Measurements from ENCODE around the gene NR2F2.

DNA sequence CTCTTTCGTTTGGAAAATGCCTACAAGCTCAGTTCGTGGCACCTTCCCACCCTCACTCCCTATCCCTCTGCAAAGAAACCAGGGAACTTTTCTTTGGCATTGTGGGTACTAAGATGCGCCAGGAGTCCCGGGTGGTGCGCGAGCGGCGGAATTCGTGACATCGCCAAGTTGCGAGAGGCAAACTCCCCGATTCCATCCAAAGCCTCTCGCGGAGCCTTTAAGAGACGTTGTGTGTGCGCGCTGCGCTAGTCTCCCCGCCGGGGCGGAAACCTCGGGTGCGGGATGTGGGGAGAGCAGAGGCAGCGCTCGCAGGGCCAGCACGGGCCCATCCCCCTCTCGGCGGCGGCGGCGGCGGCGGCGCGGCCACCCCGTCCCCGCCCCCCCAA, 443 bp upstream of the NR2F2 start:
- TF ChIP-seq, protein P1, sequence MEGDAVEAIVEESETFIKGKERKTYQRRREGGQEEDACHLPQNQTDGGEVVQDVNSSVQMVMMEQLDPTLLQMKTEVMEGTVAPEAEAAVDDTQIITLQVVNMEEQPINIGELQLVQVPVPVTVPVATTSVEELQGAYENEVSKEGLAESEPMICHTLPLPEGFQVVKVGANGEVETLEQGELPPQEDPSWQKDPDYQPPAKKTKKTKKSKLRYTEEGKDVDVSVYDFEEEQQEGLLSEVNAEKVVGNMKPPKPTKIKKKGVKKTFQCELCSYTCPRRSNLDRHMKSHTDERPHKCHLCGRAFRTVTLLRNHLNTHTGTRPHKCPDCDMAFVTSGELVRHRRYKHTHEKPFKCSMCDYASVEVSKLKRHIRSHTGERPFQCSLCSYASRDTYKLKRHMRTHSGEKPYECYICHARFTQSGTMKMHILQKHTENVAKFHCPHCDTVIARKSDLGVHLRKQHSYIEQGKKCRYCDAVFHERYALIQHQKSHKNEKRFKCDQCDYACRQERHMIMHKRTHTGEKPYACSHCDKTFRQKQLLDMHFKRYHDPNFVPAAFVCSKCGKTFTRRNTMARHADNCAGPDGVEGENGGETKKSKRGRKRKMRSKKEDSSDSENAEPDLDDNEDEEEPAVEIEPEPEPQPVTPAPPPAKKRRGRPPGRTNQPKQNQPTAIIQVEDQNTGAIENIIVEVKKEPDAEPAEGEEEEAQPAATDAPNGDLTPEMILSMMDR (IDR thresholded peaks at IDR 0.05) = no peak
- TF ChIP-seq POLR2AphosphoS5 (IDR thresholded peaks at IDR 0.05) (peak in 2 of 3 donors; percentile 3 to 18), EP300 (IDR thresholded peaks at IDR 0.05; ENCODE audit: low read depth) (no peak)

All from transverse colon (tissue), 4 donors.